Fibroblast of the aortic adventitia (primary cell): Measurements from ENCODE around the gene SRRD. TPM values are rescaled to one million over a fixed set of nuclear protein-coding genes. Genes with fewer than 3 reads are reported as not detected.

Experiments
- DNase-seq: peaks from one replicate; pipeline ENCODE4 v3.0.0-alpha.2; 2010; ENCODE audit warnings: low read depth
- H3K4me3 ChIP-seq: 2 replicates; pipeline ENCODE4 v1.5.1; 2011; ENCODE audit warnings: low read depth, mild to moderate bottlenecking, control low read depth, low read length, moderate library complexity
- total RNA-seq: library from RNA; depleted of rRNA; stranded (reverse); fragments of >200 nt; gene quantifications from 2 replicates; pipeline ENCODE4 v1.2.3, GENCODE V29; 2012; ENCODE audit warnings: low replicate concordance
- TF ChIP-seq, protein P1 (sequence below): IDR thresholded peaks from 2 replicates; pipeline ENCODE4 v1.5.1; 2011; ENCODE audit warnings: mild to moderate bottlenecking, low read length, control low read depth, inconsistent platforms; ENCODE audit not compliant: insufficient read depth

SRRD gene
- total RNA-seq, 1 donor: 15.7 TPM

- peak; percentile 31 for DNase-seq
- TF ChIP-seq, protein P1, sequence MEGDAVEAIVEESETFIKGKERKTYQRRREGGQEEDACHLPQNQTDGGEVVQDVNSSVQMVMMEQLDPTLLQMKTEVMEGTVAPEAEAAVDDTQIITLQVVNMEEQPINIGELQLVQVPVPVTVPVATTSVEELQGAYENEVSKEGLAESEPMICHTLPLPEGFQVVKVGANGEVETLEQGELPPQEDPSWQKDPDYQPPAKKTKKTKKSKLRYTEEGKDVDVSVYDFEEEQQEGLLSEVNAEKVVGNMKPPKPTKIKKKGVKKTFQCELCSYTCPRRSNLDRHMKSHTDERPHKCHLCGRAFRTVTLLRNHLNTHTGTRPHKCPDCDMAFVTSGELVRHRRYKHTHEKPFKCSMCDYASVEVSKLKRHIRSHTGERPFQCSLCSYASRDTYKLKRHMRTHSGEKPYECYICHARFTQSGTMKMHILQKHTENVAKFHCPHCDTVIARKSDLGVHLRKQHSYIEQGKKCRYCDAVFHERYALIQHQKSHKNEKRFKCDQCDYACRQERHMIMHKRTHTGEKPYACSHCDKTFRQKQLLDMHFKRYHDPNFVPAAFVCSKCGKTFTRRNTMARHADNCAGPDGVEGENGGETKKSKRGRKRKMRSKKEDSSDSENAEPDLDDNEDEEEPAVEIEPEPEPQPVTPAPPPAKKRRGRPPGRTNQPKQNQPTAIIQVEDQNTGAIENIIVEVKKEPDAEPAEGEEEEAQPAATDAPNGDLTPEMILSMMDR: peak; percentile 47
- no peak overlapping the region for H3K4me3 ChIP-seq
Measured at GRCh38 chr22:26502688-26503561, 19.2 kb downstream of the SRRD start.

GRCh38 chr22:26503758-26504157 is 20.1 kb downstream of the SRRD start:
- DNase-seq: no peak
- TF ChIP-seq, protein P1: no peak
- H3K4me3 ChIP-seq: no peak overlapping the region

DNA sequence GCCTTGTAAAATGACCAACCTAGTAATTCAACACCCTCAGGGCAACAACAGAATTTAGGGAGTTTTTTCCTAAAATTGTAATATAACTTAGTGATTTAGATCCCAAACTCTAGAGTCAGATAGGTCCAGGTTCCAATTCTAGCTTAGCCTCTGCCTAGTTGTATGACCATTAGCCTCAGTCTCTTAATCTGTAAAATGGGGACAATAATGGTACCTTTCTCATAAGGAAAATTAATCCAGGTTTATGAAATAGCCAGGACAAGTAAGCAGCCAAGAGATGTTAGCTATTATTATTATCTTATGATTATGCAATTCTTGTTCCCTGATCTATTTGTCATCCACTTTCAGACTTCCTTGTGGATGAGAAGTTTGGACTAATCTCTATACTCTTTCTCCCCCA is 24.5 kb downstream of the SRRD start:
- TF ChIP-seq, protein P1: no peak
- DNase-seq: no peak
- H3K4me3 ChIP-seq: no peak overlapping the region

DNA sequence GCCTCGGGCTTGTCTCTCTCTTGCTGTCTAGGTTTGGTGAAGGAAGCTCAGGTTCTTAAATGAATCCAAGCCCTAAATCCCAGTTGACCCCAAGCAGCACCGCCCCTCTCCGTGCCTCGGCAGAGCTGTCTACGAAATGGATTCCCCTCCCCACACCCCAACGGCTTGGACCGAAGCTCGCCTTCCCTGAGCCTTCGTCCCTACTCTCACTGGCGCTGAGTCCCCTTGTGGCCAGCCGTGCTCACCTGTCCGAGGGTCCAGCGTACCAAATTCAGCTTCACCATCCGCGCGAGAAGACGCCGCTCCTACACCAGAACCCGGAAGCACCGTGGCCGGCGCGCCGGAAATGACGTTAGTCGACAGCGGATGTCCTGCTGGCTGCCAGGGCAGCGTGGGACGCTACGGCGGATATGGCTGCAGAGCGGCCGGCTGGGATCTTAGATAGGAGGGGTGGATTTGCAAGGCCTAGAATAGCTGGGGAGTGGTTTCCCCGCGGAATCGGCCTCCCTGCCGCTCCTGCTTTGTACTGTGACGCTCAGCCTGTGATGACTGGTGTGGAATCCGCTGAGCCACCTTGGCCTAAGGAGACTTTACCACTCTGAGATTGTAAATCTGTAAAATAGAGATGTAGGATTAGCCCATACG is 28.6 kb downstream of the SRRD start, which contains the start of gene TFIP11:
TSS of gene TFIP11 (minus strand) at position 325 of the 645 bp plus-strand sequence. CDS start 2,201 bp downstream, outside the sequence.
- TF ChIP-seq, protein P1: peak; percentile 1
- peak within 1 kb of the TSS; percentile 100 for H3K4me3 ChIP-seq
- DNase-seq: peak; percentile 88

GRCh38 chr22:26513838-26514237 is 30.2 kb downstream of the SRRD start:
- TF ChIP-seq, protein P1: no peak
- DNase-seq: no peak
- H3K4me3 ChIP-seq: no peak overlapping the region

- DNase-seq: no peak
- TF ChIP-seq, protein P1: no peak
- no peak overlapping the region for H3K4me3 ChIP-seq
Measured at GRCh38 chr22:26514419-26515161, 30.9 kb downstream of the SRRD start.
